Measurements from ENCODE around the gene PLEKHA1. TPM values are rescaled to one million over a fixed set of nuclear protein-coding genes. Genes with fewer than 3 reads are reported as not detected.

PLEKHA1 gene
- total and polyA plus RNA-seq, 2 of the 4 experiments (the other 2 are of a cell fraction) = 7.2 to 9.5 TPM

GRCh38 chr10:122343135-122343800, 31.2 kb upstream of the PLEKHA1 start:
- Histone ChIP-seq H3K4ac (ENCODE audit: low read depth, low read length) (no peak overlapping the region), H2BK15ac (ENCODE audit: low read depth, low read length) (no peak overlapping the region), H3K36me3 (ENCODE audit: control insufficient read depth, insufficient read depth, low read length) (no peaks in the 10 kb centered on the region), H3K4me3 (ENCODE audit: insufficient read depth, low read depth, low read length) (no peak overlapping the region), H3K18ac (ENCODE audit: low read depth, low read length) (no peak overlapping the region), H2AFZ (replicated peaks; ENCODE audit: low read length, poor library complexity) (no peak overlapping the region), H4K8ac (ENCODE audit: low read depth in 2 of 2, low read length in 2 of 2) (no peak overlapping the region), H4K91ac (ENCODE audit: insufficient read depth, low read depth, low read length) (no peak overlapping the region), H3K23ac (ENCODE audit: low read depth, low read length) (no peak overlapping the region), H4K20me1 (ENCODE audit: insufficient read depth, low read length) (no peaks in the 10 kb centered on the region; the same call in 1 of the 2 replicates), H2AK5ac (ENCODE audit: low read depth, low read length) (no peak overlapping the region), H3K56ac (ENCODE audit: extremely low read depth, insufficient read depth, low read length) (no peak overlapping the region), H3K79me1 (ENCODE audit: low read depth in 1 of 2, low read length in 2 of 2) (no peaks in the 10 kb centered on the region), H3K9me1 (ENCODE audit: insufficient read depth, low read length) (no peaks in the 10 kb centered on the region), H4K5ac (ENCODE audit: low read depth, low read length) (no peak overlapping the region), H3K4me2 (ENCODE audit: low read depth, low read length) (no peak overlapping the region), H2BK20ac (ENCODE audit: low read depth, low read length) (no peak overlapping the region), H2AK9ac (replicated peaks; ENCODE audit: low read depth, low read length, poor library complexity) (no peak overlapping the region), H2BK120ac (ENCODE audit: low read depth, low read length) (no peak overlapping the region), H3K14ac (replicated peaks; ENCODE audit: low read depth, low read length) (no peak overlapping the region), H3K4me1 (ENCODE audit: control insufficient read depth, insufficient read depth, low read length) (no peaks in the 10 kb centered on the region), H2BK5ac (ENCODE audit: low read depth, low read length, poor library complexity, severe bottlenecking) (no peak overlapping the region), H3K9ac (ENCODE audit: low read depth, low read length) (no peak overlapping the region), H3K27ac (ENCODE audit: insufficient read depth, low read length) (no peak overlapping the region), H3K27me3 (ENCODE audit: control insufficient read depth, insufficient read depth, low read length) (peaks cover 10% of the 10 kb centered on the region; the same call in 1 of the 2 replicates), H3K9me3 (ENCODE audit: control insufficient read depth, insufficient read depth, low read length) (peaks cover 5% of the 10 kb centered on the region; the same call in 1 of the 2 replicates)
- no TSS peak for BruUV-seq (replicated peaks)
- no peak for TF ChIP-seq RAD21 (IDR thresholded peaks at IDR 0.05; ENCODE audit: low read length)
- no peak for TF ChIP-seq POLR2A (IDR thresholded peaks at IDR 0.05; ENCODE audit: low read depth, low read length)
- TF ChIP-seq SMC3 (IDR thresholded peaks at IDR 0.05; ENCODE audit: low read depth, low read length) = no peak
- TF ChIP-seq RCOR1 (IDR thresholded peaks at IDR 0.05; ENCODE audit: insufficient replicate concordance, low read length) = no peak
- no peak for TF ChIP-seq MAZ (IDR thresholded peaks at IDR 0.05; ENCODE audit: borderline replicate concordance, low read depth, low read length)
- TF ChIP-seq MAFK (IDR thresholded peaks at IDR 0.05; ENCODE audit: low read depth, low read length) = no peak
- no peak for DNase-seq
- intact Hi-C loops (cut with micrococcal nuclease) (loop anchor here (5.0 kb wide), 2 partner anchors 36 to 359 kb away; no protein-coding TSS in a partner anchor), in situ Hi-C loops (cut with MboI; ENCODE audit: low sequenced_read_pairs) (loop anchor here (5.0 to 10.0 kb wide), 2 partner anchors 89 to 232 kb away; no protein-coding TSS in a partner anchor), dilution Hi-C loops (cut with HindIII; ENCODE audit: low sequenced_read_pairs, unreplicated experiment) (no loop called here)
- ChIA-PET CTCF (interaction anchor here (0.6 to 2.3 kb wide), 10 partner anchors 10 to 226 kb away, joined by 3 to 16 read pairs (median 4); no protein-coding TSS in a partner anchor), POLR2A (ENCODE audit: unreplicated experiment) (no interaction called here)
- ATAC-seq (ENCODE audit: low read depth) = no peak
- WGBS, 2 experiments (ENCODE audit: extremely low coverage in 2 of 2, insufficient read length in 1 of 2) = 80% methylated on average over 1 of the region's 11 CpGs; no CpG with 5 or more reads in 1 of the 2 experiments
